GM21381 (cell line): ENCODE results near the gene BSND.

Experiments
- ATAC-seq: cut with Tn5 transposase; IDR thresholded peaks from one replicate; pipeline ENCODE4 v1.9.1; 2021; ENCODE audit warnings: mild to moderate bottlenecking, moderate library complexity; ENCODE audit not compliant: unreplicated experiment

The BSND gene

GRCh38 chr1:55044617-55045397, 46.1 kb downstream of the BSND start:
- ATAC-seq = no peak

GRCh38 chr1:55045430-55045829, 46.7 kb downstream of the BSND start:
- ATAC-seq = no peak

GRCh38 chr1:55046871-55047270, 48.1 kb downstream of the BSND start:
- no peak for ATAC-seq

- ATAC-seq = no peak
These were observed 48.9 kb downstream of the BSND start for GRCh38 chr1:55047611-55048010.

GRCh38 chr1:55048453-55049270, 49.9 kb downstream of the BSND start:
- ATAC-seq = no peak

- ATAC-seq = no peak
These were observed 50.7 kb downstream of the BSND start for GRCh38 chr1:55049271-55049913.

- no peak for ATAC-seq
These were observed 51.2 kb downstream of the BSND start for GRCh38 chr1:55049914-55050278.

- no peak for ATAC-seq
These were observed 51.5 kb downstream of the BSND start for GRCh38 chr1:55050283-55050682.

- ATAC-seq = no peak
These were observed 52.4 kb downstream of the BSND start for GRCh38 chr1:55051169-55051568.

- no peak for ATAC-seq
These were observed 52.9 kb downstream of the BSND start for GRCh38 chr1:55051621-55052020.

GRCh38 chr1:55052221-55053142, 53.7 kb downstream of the BSND start:
- ATAC-seq = no peak

- ATAC-seq = no peak
These were observed 54.7 kb downstream of the BSND start for GRCh38 chr1:55053265-55053954.

GRCh38 chr1:55054396-55054795, 55.7 kb downstream of the BSND start:
- no peak for ATAC-seq

- no peak for ATAC-seq
These were observed 56.5 kb downstream of the BSND start for GRCh38 chr1:55055084-55055882.

- no peak for ATAC-seq
These were observed 57.4 kb downstream of the BSND start for GRCh38 chr1:55055951-55056631.

- ATAC-seq = no peak
These were observed 57.9 kb downstream of the BSND start for GRCh38 chr1:55056632-55056992.

GRCh38 chr1:55057270-55057955, 58.7 kb downstream of the BSND start:
- ATAC-seq = no peak

- ATAC-seq = no peak
These were observed 59.2 kb downstream of the BSND start for GRCh38 chr1:55057956-55058298.
